ENCODE results near the gene FBXO11. TPM values are rescaled to one million over a fixed set of nuclear protein-coding genes. Genes with fewer than 3 reads are reported as not detected.

The FBXO11 gene
- total RNA-seq, 1 donor from 2014 or later = 75.0 TPM

- TF ChIP-seq CTCF (IDR thresholded peaks at IDR 0.05) = peak; percentile 100
- peak; percentile 82 for DNase-seq
- Histone ChIP-seq H3K9me3 (no peaks in the 10 kb centered on the region), H3K4me1 (no peaks in the 10 kb centered on the region), H3K4me3 (no peak overlapping the region), H3K36me3 (no peaks in the 10 kb centered on the region), H3K27me3 (ENCODE audit: low read depth) (no peaks in the 10 kb centered on the region), H3K27ac (no peak overlapping the region)
- intact Hi-C loops (cut with DNase I) = no loop called here
- ATAC-seq = peak; percentile 87 to 91
These were observed 138.3 kb downstream of the FBXO11 start for GRCh38 chr2:47767880-47768609.

GRCh38 chr2:47767497-47767844 is 138.8 kb downstream of the FBXO11 start:
- H3K4me1 ChIP-seq = no peaks in the 10 kb centered on the region
- H3K36me3 ChIP-seq = no peaks in the 10 kb centered on the region
- intact Hi-C loops (cut with DNase I) = no loop called here
- ATAC-seq (no peak), DNase-seq (no peak)
- H3K27ac ChIP-seq = no peak overlapping the region
- no peak overlapping the region for H3K4me3 ChIP-seq
- H3K9me3 ChIP-seq = no peaks in the 10 kb centered on the region
- TF ChIP-seq CTCF (IDR thresholded peaks at IDR 0.05) = no peak
- no peaks in the 10 kb centered on the region for H3K27me3 ChIP-seq (ENCODE audit: low read depth)

- no peak for TF ChIP-seq CTCF (IDR thresholded peaks at IDR 0.05)
- peaks cover 12% of the 10 kb centered on the region for H3K9me3 ChIP-seq
- H3K4me1 ChIP-seq = no peaks in the 10 kb centered on the region
- H3K27me3 ChIP-seq (ENCODE audit: low read depth) = no peaks in the 10 kb centered on the region
- intact Hi-C loops (cut with DNase I) = no loop called here
- H3K27ac ChIP-seq = no peak overlapping the region
- ATAC-seq (peak in 1 of 2 donors; percentile 12), DNase-seq (no peak)
- H3K4me3 ChIP-seq = no peak overlapping the region
- H3K36me3 ChIP-seq = no peaks in the 10 kb centered on the region
These were observed 154.4 kb downstream of the FBXO11 start for GRCh38 chr2:47751856-47752414.

- H3K27me3 ChIP-seq (ENCODE audit: low read depth) = no peaks in the 10 kb centered on the region
- TF ChIP-seq CTCF (IDR thresholded peaks at IDR 0.05) = no peak
- no peak overlapping the region for H3K27ac ChIP-seq
- no peaks in the 10 kb centered on the region for H3K4me1 ChIP-seq
- intact Hi-C loops (cut with DNase I) = no loop called here
- no peaks in the 10 kb centered on the region for H3K36me3 ChIP-seq
- H3K4me3 ChIP-seq = no peak overlapping the region
- DNase-seq = no peak
- H3K9me3 ChIP-seq = peaks cover 12% of the 10 kb centered on the region
- no peak for ATAC-seq
These were observed 158.4 kb downstream of the FBXO11 start for GRCh38 chr2:47747878-47748277.

- TF ChIP-seq CTCF (IDR thresholded peaks at IDR 0.05) = no peak
- ATAC-seq (no peak), DNase-seq (no peak)
- peaks cover 12% of the 10 kb centered on the region for H3K9me3 ChIP-seq
- H3K27me3 ChIP-seq (ENCODE audit: low read depth) = no peaks in the 10 kb centered on the region
- intact Hi-C loops (cut with DNase I) = no loop called here
- no peaks in the 10 kb centered on the region for H3K36me3 ChIP-seq
- no peak overlapping the region for H3K4me3 ChIP-seq
- no peaks in the 10 kb centered on the region for H3K4me1 ChIP-seq
- H3K27ac ChIP-seq = no peak overlapping the region
These were observed 162.2 kb downstream of the FBXO11 start for GRCh38 chr2:47744074-47744473.

Measured in lower lobe of right lung (tissue), 2 donors.